SJSA1 (cell line): Measurements from ENCODE around the gene SKAP2. TPM values are rescaled to one million over a fixed set of nuclear protein-coding genes. Genes with fewer than 3 reads are reported as not detected.
A peak's percentile ranks its signal among the peaks of the same experiment; 100 is the strongest.

Experiments
- DNase-seq, 2 experiments: peaks; one replicate each; pipeline ENCODE4 v3.0.0-alpha.2; 2015 to 2020; ENCODE audit warnings: low spot score in 2 of 2, low read depth in 1 of 2
- H3K27ac ChIP-seq: fragments of 250-450 bp; sonication (Bioruptor Pico); 2 replicates; pipeline ENCODE4 v1.5.1; 2020; ENCODE audit warnings: mild to moderate bottlenecking, moderate library complexity
- H3K27me3 ChIP-seq: fragments of 250-450 bp; sonication (Bioruptor Pico); replicated peaks from 2 replicates; pipeline ENCODE4 v1.5.1; 2020; ENCODE audit warnings: mild to moderate bottlenecking, moderate library complexity
- H3K36me3 ChIP-seq: fragments of 250-450 bp; sonication (Bioruptor Pico); 2 replicates; pipeline ENCODE4 v1.5.1; 2020; ENCODE audit warnings: mild to moderate bottlenecking
- H3K4me1 ChIP-seq: fragments of 250-450 bp; sonication (Bioruptor Pico); replicated peaks from 2 replicates; pipeline ENCODE4 v1.6.1; 2021; ENCODE audit warnings: mild to moderate bottlenecking
- H3K4me3 ChIP-seq: fragments of 250-450 bp; sonication (Bioruptor Pico); 2 replicates; pipeline ENCODE4 v1.5.1; 2020; ENCODE audit warnings: mild to moderate bottlenecking
- H3K9me3 ChIP-seq: fragments of 250-450 bp; sonication (Bioruptor Pico); replicated peaks from 2 replicates; pipeline ENCODE4 v1.5.1; 2020; ENCODE audit warnings: mild to moderate bottlenecking
- total RNA-seq: library from RNA; depleted of rRNA; stranded (reverse); fragments of >200 nt; shearing (Covaris generic); gene quantifications from 2 replicates; pipeline ENCODE4 v1.2.3, GENCODE V29; 2014

SKAP2 gene
- total RNA-seq, 1 experiment from 2014 or later: 16.4 TPM

GRCh38 chr7:26863518-26864308 is 677 bp downstream of the SKAP2 start:
- Histone ChIP-seq H3K4me3 (peak overlapping the region; percentile 56), H3K4me1 (peaks cover 10% of the 10 kb centered on the region), H3K36me3 (no peaks in the 10 kb centered on the region), H3K9me3 (no peaks in the 10 kb centered on the region), H3K27ac (no peak overlapping the region), H3K27me3 (peaks cover 2% of the 10 kb centered on the region; the same call in 1 of the 2 replicates)
- no peak for DNase-seq

DNA sequence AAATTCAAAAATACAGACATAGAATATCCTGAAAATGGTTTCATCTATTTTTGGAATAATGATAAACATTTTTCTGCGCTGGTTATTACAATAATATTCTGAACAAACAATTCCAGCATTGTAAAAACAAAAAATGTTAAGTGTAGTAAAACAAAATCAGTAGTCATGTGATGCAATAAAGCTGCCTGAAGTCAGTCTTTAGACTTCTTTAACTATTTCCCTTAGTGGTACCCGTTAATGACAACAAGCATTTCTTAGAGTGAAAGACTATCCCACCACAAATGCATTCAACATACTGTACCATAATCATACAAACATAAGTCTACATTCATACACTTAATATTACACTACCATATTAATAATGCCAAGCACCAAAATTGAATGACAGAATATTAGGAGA is 1.6 kb downstream of the SKAP2 start:
- Histone ChIP-seq H3K36me3 (no peaks in the 10 kb centered on the region), H3K27me3 (peaks cover 2% of the 10 kb centered on the region; the same call in 1 of the 2 replicates), H3K9me3 (no peaks in the 10 kb centered on the region), H3K4me3 (no peak overlapping the region), H3K27ac (no peak overlapping the region), H3K4me1 (0 out of 2 replicates have a peak, but pooled peaks cover 7% of the 10 kb centered on the region)
- no peak for DNase-seq

- peaks cover 2% of the 10 kb centered on the region; the same call in 1 of the 2 replicates for H3K27me3 ChIP-seq
Measured at GRCh38 chr7:26861050-26861449, 3.3 kb downstream of the SKAP2 start.

GRCh38 chr7:26860361-26860760 is 4.0 kb downstream of the SKAP2 start:
- 0 out of 2 replicates have a peak, but pooled peaks cover 6% of the 10 kb centered on the region for H3K4me1 ChIP-seq
- no peaks in the 10 kb centered on the region for H3K36me3 ChIP-seq
- H3K4me3 ChIP-seq: no peak overlapping the region
- peaks cover 2% of the 10 kb centered on the region; the same call in 1 of the 2 replicates for H3K27me3 ChIP-seq
- H3K27ac ChIP-seq: no peak overlapping the region
- DNase-seq: no peak
- H3K9me3 ChIP-seq: no peaks in the 10 kb centered on the region

More at GRCh38 chr7:26861050-26861449, 3.3 kb downstream of the SKAP2 start:
- Histone ChIP-seq H3K4me1 (0 out of 2 replicates have a peak, but pooled peaks cover 7% of the 10 kb centered on the region), H3K4me3 (no peak overlapping the region), H3K9me3 (no peaks in the 10 kb centered on the region), H3K27ac (no peak overlapping the region), H3K36me3 (no peaks in the 10 kb centered on the region)
- DNase-seq: no peak

GRCh38 chr7:26859720-26860119 is 4.7 kb downstream of the SKAP2 start:
- H3K36me3 ChIP-seq: no peaks in the 10 kb centered on the region
- DNase-seq: no peak
- H3K27ac ChIP-seq: no peak overlapping the region
- peaks cover 2% of the 10 kb centered on the region; the same call in 1 of the 2 replicates for H3K27me3 ChIP-seq
- H3K9me3 ChIP-seq: no peaks in the 10 kb centered on the region
- no peak overlapping the region for H3K4me3 ChIP-seq
- 0 out of 2 replicates have a peak, but pooled peaks cover 3% of the 10 kb centered on the region for H3K4me1 ChIP-seq

- no peak overlapping the region for H3K4me3 ChIP-seq
- peaks cover 2% of the 10 kb centered on the region; the same call in 1 of the 2 replicates for H3K27me3 ChIP-seq
- 0 out of 2 replicates have a peak, but pooled peaks cover 3% of the 10 kb centered on the region for H3K4me1 ChIP-seq
- H3K36me3 ChIP-seq: no peaks in the 10 kb centered on the region
- no peaks in the 10 kb centered on the region for H3K9me3 ChIP-seq
- H3K27ac ChIP-seq: no peak overlapping the region
- DNase-seq: no peak
Measured at GRCh38 chr7:26858735-26859134, 5.7 kb downstream of the SKAP2 start.

DNA sequence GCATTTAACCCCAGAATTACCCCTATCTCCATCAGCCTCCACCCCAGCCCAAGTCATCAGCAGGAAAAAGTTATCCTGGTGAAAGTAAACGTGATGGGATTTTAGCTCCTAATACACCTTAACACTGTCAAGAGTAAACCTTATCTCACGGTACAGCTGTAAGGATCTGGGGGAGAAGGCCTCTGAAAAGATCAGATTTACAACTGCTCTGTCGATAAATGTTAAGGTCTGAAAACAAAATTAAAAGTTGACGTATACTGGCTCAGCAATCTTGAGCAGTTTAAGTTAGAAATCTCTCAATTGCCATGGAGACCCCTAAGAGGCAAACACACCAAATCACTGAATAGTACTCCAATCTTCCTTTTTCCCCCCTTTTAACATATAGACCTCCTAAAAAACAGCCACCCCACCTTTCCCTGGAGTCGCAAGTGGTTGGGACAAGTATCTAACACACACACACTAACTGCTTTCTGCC is 6.1 kb downstream of the SKAP2 start:
- H3K36me3 ChIP-seq: no peaks in the 10 kb centered on the region
- H3K4me3 ChIP-seq: no peak overlapping the region
- H3K27me3 ChIP-seq: peaks cover 2% of the 10 kb centered on the region; the same call in 1 of the 2 replicates
- H3K9me3 ChIP-seq: no peaks in the 10 kb centered on the region
- H3K27ac ChIP-seq: no peak overlapping the region
- DNase-seq: no peak
- no peaks in the 10 kb centered on the region for H3K4me1 ChIP-seq

GRCh38 chr7:26857506-26858240 is 6.7 kb downstream of the SKAP2 start:
- DNase-seq: no peak
- H3K4me3 ChIP-seq: no peak overlapping the region
- H3K27me3 ChIP-seq: no peaks in the 10 kb centered on the region; the same call in 1 of the 2 replicates
- no peaks in the 10 kb centered on the region for H3K4me1 ChIP-seq
- no peaks in the 10 kb centered on the region for H3K36me3 ChIP-seq
- H3K27ac ChIP-seq: no peak overlapping the region
- H3K9me3 ChIP-seq: no peaks in the 10 kb centered on the region

- Histone ChIP-seq H3K9me3 (no peaks in the 10 kb centered on the region), H3K36me3 (no peaks in the 10 kb centered on the region), H3K27ac (no peak overlapping the region), H3K4me3 (no peak overlapping the region), H3K27me3 (no peaks in the 10 kb centered on the region; the same call in 1 of the 2 replicates), H3K4me1 (no peaks in the 10 kb centered on the region)
- DNase-seq: no peak
Measured at GRCh38 chr7:26857170-26857505, 7.3 kb downstream of the SKAP2 start.

DNA sequence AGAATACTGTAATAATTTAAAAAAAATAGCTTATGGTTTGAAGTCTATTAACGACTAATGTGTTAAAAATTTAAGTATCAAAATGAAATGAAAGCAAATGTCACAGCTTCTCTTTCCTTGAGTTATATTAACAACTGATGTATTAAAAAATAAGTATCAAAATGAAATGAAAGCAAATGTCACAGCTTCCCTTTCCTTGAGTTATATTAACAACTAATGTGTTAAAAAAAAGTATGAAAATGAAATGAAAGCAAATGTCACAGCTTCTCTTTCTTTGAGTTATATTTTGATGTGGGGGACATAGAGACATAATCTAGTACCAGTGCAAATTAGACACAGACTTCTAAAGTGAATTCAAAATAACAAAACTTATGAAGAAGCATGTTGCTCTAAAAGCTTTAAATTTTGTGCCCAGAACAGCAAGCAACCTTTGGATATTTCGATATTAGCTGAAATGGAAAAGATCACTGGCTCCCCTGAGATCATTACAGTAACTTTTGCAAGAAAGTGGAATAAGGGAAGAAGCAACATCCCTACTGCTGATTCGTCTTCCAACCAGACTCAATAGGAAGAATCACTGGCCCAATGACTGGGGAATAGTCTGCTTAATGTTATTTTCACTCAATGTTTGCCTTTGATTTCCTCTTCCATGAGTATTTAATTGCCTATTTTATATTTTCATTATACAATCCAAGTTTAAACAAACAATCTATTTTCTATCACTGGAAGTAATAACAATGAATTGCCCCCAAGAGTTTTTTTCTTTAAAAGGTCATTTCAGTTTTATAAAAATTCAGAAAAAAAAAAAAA is 8.0 kb downstream of the SKAP2 start:
- Histone ChIP-seq H3K4me1 (no peaks in the 10 kb centered on the region), H3K4me3 (no peak overlapping the region), H3K27me3 (no peaks in the 10 kb centered on the region), H3K27ac (no peak overlapping the region), H3K9me3 (no peaks in the 10 kb centered on the region), H3K36me3 (no peaks in the 10 kb centered on the region)
- DNase-seq: no peak

GRCh38 chr7:26854876-26855855 is 9.2 kb downstream of the SKAP2 start:
- Histone ChIP-seq H3K9me3 (no peaks in the 10 kb centered on the region), H3K4me1 (peaks cover 1% of the 10 kb centered on the region; the same call in 1 of the 2 replicates), H3K4me3 (no peak overlapping the region), H3K27me3 (no peaks in the 10 kb centered on the region), H3K36me3 (no peaks in the 10 kb centered on the region), H3K27ac (no peak overlapping the region)
- no peak for DNase-seq

DNA sequence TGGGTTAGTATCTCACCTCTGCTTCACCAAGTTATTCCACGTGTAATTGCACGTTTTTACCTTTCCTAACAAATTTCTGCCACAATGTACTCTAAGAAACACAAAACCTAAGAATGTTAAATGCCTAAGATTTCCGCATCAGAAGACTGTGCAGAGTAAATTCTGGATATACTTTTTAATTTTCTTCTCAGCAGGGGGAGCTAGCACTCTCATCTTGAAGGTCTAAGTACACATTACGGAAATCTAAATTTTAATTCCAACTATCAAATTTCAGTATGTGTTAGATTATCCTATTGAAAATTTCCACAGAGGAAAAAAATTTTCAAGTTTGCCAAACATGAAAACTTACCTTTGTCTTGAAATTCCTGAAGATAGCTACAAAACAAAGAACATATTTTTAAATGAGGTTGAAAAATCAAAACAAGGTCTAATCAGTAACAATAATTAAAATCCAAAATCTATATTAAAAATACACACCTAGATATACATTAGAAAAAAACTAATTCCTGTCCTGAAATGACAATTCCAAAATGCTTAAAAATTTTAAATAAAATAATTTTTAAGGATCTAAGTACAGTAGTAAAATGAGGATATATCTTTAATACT is 10.5 kb downstream of the SKAP2 start:
- Histone ChIP-seq H3K27ac (no peak overlapping the region), H3K36me3 (no peaks in the 10 kb centered on the region), H3K4me1 (peaks cover 3% of the 10 kb centered on the region; the same call in 1 of the 2 replicates), H3K4me3 (no peak overlapping the region), H3K9me3 (no peaks in the 10 kb centered on the region), H3K27me3 (no peaks in the 10 kb centered on the region)
- DNase-seq: peak in 1 of 2 experiments; percentile 25
